HEK293 (cell line): ENCODE data around the gene GALNT1.

Experiments
- CTCF ChIP-seq: fragments of 450-650 bp; formaldehyde crosslinking; IDR thresholded peaks from 2 replicates; pipeline ENCODE4 v1.5.1; 2016; ENCODE audit warnings: missing biosample characterization, missing genetic modification characterization
- MZF1 ChIP-seq: fragments of 450-650 bp; formaldehyde crosslinking; IDR thresholded peaks from 2 replicates; pipeline ENCODE4 v1.5.1; 2017; ENCODE audit warnings: missing biosample characterization, missing genetic modification characterization, borderline replicate concordance
- PRDM10 ChIP-seq: fragments of 450-650 bp; formaldehyde crosslinking; IDR thresholded peaks from 2 replicates; pipeline ENCODE4 v1.5.1; 2016; ENCODE audit warnings: missing biosample characterization, missing genetic modification characterization
- SP2 ChIP-seq: fragments of 450-650 bp; formaldehyde crosslinking; IDR thresholded peaks from 2 replicates; pipeline ENCODE4 v1.5.1; 2016; ENCODE audit warnings: missing biosample characterization, missing genetic modification characterization
- ZNF157 ChIP-seq: fragments of 450-650 bp; formaldehyde crosslinking; IDR thresholded peaks from 2 replicates; pipeline ENCODE4 v1.5.1; 2016; ENCODE audit warnings: missing biosample characterization, missing genetic modification characterization
- ZNF19 ChIP-seq: fragments of 450-650 bp; formaldehyde crosslinking; IDR thresholded peaks from 2 replicates; pipeline ENCODE4; 2016; ENCODE audit warnings: missing biosample characterization, missing genetic modification characterization, low read depth
- ZNF266 ChIP-seq: fragments of 450-650 bp; formaldehyde crosslinking; IDR thresholded peaks from 2 replicates; pipeline ENCODE4 v1.5.1; 2016; ENCODE audit warnings: missing biosample characterization, missing genetic modification characterization, low read depth
- ZNF549 ChIP-seq: fragments of 450-650 bp; IDR thresholded peaks from 2 replicates; pipeline ENCODE4 v1.5.1; 2018; ENCODE audit warnings: missing biosample characterization, missing genetic modification characterization, mild to moderate bottlenecking, inconsistent platforms, moderate library complexity
- TF ChIP-seq, protein P1 (sequence below): fragments of 450-650 bp; formaldehyde crosslinking; IDR thresholded peaks from 2 replicates; pipeline ENCODE4 v1.5.1; 2016; ENCODE audit warnings: missing biosample characterization, missing genetic modification characterization
- TF ChIP-seq, protein P2 (sequence below): fragments of 450-650 bp; formaldehyde crosslinking; IDR thresholded peaks from 2 replicates; pipeline ENCODE4 v1.5.1; 2016; ENCODE audit warnings: missing biosample characterization, missing genetic modification characterization

GRCh38 chr18:35696307-35696706, 114.8 kb downstream of the GALNT1 start:
- TF ChIP-seq CTCF (no peak), ZNF549 (no peak), SP2 (tag by site-specific recombination) (no peak), MZF1 (tag by site-specific recombination) (no peak), ZNF157 (no peak), ZNF19 (tag by site-specific recombination) (no peak), PRDM10 (tag by site-specific recombination) (no peak), ZNF266 (tag by site-specific recombination) (no peak)
- TF ChIP-seq, protein P1, sequence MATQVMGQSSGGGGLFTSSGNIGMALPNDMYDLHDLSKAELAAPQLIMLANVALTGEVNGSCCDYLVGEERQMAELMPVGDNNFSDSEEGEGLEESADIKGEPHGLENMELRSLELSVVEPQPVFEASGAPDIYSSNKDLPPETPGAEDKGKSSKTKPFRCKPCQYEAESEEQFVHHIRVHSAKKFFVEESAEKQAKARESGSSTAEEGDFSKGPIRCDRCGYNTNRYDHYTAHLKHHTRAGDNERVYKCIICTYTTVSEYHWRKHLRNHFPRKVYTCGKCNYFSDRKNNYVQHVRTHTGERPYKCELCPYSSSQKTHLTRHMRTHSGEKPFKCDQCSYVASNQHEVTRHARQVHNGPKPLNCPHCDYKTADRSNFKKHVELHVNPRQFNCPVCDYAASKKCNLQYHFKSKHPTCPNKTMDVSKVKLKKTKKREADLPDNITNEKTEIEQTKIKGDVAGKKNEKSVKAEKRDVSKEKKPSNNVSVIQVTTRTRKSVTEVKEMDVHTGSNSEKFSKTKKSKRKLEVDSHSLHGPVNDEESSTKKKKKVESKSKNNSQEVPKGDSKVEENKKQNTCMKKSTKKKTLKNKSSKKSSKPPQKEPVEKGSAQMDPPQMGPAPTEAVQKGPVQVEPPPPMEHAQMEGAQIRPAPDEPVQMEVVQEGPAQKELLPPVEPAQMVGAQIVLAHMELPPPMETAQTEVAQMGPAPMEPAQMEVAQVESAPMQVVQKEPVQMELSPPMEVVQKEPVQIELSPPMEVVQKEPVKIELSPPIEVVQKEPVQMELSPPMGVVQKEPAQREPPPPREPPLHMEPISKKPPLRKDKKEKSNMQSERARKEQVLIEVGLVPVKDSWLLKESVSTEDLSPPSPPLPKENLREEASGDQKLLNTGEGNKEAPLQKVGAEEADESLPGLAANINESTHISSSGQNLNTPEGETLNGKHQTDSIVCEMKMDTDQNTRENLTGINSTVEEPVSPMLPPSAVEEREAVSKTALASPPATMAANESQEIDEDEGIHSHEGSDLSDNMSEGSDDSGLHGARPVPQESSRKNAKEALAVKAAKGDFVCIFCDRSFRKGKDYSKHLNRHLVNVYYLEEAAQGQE (tag by site-specific recombination) = no peak
- TF ChIP-seq, protein P2, sequence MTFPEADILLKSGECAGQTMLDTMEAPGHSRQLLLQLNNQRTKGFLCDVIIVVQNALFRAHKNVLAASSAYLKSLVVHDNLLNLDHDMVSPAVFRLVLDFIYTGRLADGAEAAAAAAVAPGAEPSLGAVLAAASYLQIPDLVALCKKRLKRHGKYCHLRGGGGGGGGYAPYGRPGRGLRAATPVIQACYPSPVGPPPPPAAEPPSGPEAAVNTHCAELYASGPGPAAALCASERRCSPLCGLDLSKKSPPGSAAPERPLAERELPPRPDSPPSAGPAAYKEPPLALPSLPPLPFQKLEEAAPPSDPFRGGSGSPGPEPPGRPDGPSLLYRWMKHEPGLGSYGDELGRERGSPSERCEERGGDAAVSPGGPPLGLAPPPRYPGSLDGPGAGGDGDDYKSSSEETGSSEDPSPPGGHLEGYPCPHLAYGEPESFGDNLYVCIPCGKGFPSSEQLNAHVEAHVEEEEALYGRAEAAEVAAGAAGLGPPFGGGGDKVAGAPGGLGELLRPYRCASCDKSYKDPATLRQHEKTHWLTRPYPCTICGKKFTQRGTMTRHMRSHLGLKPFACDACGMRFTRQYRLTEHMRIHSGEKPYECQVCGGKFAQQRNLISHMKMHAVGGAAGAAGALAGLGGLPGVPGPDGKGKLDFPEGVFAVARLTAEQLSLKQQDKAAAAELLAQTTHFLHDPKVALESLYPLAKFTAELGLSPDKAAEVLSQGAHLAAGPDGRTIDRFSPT (tag by site-specific recombination) = no peak
